Neural progenitor cell (in vitro differentiated cells): ENCODE measurements around the gene CFAP54.

Experiments used
- CTCF ChIP-seq: fragments of 200-600 bp; sonication (generic); IDR thresholded peaks from 2 replicates; pipeline ENCODE4 v1.5.1; 2017; ENCODE audit warnings: antibody characterized with exemption, mild to moderate bottlenecking
- EZH2 ChIP-seq: fragments of 200-600 bp; sonication (generic); IDR thresholded peaks from 2 replicates; pipeline ENCODE4 v1.6.1; 2017; ENCODE audit warnings: antibody characterized with exemption, mild to moderate bottlenecking, moderate library complexity
- EZH2phosphoT487 ChIP-seq: fragments of 200-600 bp; sonication (generic); IDR thresholded peaks from 2 replicates; pipeline ENCODE4 v1.6.1; 2017; ENCODE audit warnings: antibody characterized with exemption

- TF ChIP-seq CTCF = peak; percentile 34
- no peak for TF ChIP-seq EZH2
- no peak for TF ChIP-seq EZH2phosphoT487
These were observed 220.9 kb downstream of the CFAP54 start for GRCh38 chr12:96710127-96710745.
